Smooth muscle cell (in vitro differentiated cells): ENCODE results near the gene HHIPL1. TPM values are rescaled to one million over a fixed set of nuclear protein-coding genes. Genes with fewer than 3 reads are reported as not detected.

Experiments used
- DNase-seq: peaks from one replicate; lab custom pipeline; 2025; ENCODE audit not compliant: unreplicated experiment; lab: John Stamatoyannopoulos, UW
- H2AFZ ChIP-seq: fragments of 200-600 bp; sonication (generic); 2 replicates; pipeline ENCODE4 v1.6.0; 2016; ENCODE audit warnings: antibody characterized with exemption, low read depth, mild to moderate bottlenecking
- H3F3A ChIP-seq: fragments of 200-600 bp; sonication (generic); 2 replicates; pipeline ENCODE4 v1.6.0; 2017; ENCODE audit warnings: antibody characterized with exemption, low read depth
- H3K27ac ChIP-seq: fragments of 200-600 bp; sonication (generic); 2 replicates; pipeline ENCODE4 v1.5.1; 2016; ENCODE audit warnings: low read depth, mild to moderate bottlenecking
- H3K27me3 ChIP-seq: fragments of 200-600 bp; sonication (generic); 2 replicates; pipeline ENCODE4 v1.6.1; 2016; ENCODE audit warnings: low read depth, mild to moderate bottlenecking
- H3K36me3 ChIP-seq: fragments of 200-600 bp; sonication (generic); 2 replicates; pipeline ENCODE4 v1.5.1; 2016; ENCODE audit warnings: low read depth
- H3K4me1 ChIP-seq: fragments of 200-600 bp; sonication (generic); 2 replicates; pipeline ENCODE4 v1.5.1; 2016; ENCODE audit warnings: low read depth
- H3K4me2 ChIP-seq: fragments of 200-600 bp; sonication (generic); 2 replicates; pipeline ENCODE4 v1.6.0; 2016; ENCODE audit warnings: mild to moderate bottlenecking
- H3K4me3 ChIP-seq: fragments of 200-600 bp; sonication (generic); 2 replicates; pipeline ENCODE4 v1.5.1; 2016; ENCODE audit warnings: mild to moderate bottlenecking
- H3K79me2 ChIP-seq: fragments of 200-600 bp; sonication (generic); 2 replicates; pipeline ENCODE4 v1.6.0; 2016; ENCODE audit warnings: low read depth, mild to moderate bottlenecking
- H3K9ac ChIP-seq: fragments of 200-600 bp; sonication (generic); 2 replicates; pipeline ENCODE4 v1.6.0; 2016; ENCODE audit warnings: low read depth
- H3K9me3 ChIP-seq: fragments of 200-600 bp; sonication (generic); replicated peaks from 2 replicates; pipeline ENCODE4 v1.5.1; 2016; ENCODE audit warnings: low read depth
- H4K20me1 ChIP-seq: fragments of 200-600 bp; sonication (generic); 2 replicates; pipeline ENCODE4 v1.6.0; 2016; ENCODE audit warnings: low read depth
- CTCF ChIP-seq: fragments of 200-600 bp; sonication (generic); IDR thresholded peaks from 2 replicates; pipeline ENCODE4 v1.5.1; 2017; ENCODE audit warnings: borderline replicate concordance, mild to moderate bottlenecking, antibody characterized with exemption; ENCODE audit not compliant: insufficient read depth, poor library complexity, severe bottlenecking
- WGBS: methylation state at CpG from one replicate; pipeline ENCODE4 v1.1.7; 2016; ENCODE audit warnings: low lambda C conversion rate; 5-methylcytosine and 5-hydroxymethylcytosine counted together
- polyA plus RNA-seq: library from polyadenylated mRNA; unstranded; fragments of >200 nt; fragmentation: Nextera tagmentation; extraction: Ambion mirVana; gene quantifications from 2 replicates; pipeline ENCODE4 v1.2.1, GENCODE V29; 2016
- total RNA-seq: library from RNA; depleted of rRNA; stranded (reverse); fragments of >200 nt; gene quantifications from 2 replicates; pipeline ENCODE4 v1.2.3, GENCODE V29; 2014

The HHIPL1 gene
- total and polyA plus RNA-seq, 2 experiments from 2014 or later = 9.6 to 11.9 TPM

- Histone ChIP-seq H3K27ac (no peak overlapping the region), H4K20me1 (no peaks in the 10 kb centered on the region), H3K4me2 (no peak overlapping the region), H2AFZ (no peak overlapping the region), H3K4me3 (no peak overlapping the region), H3K9ac (no peak overlapping the region), H3K9me3 (no peaks in the 10 kb centered on the region), H3K27me3 (no peaks in the 10 kb centered on the region), H3K4me1 (peaks cover 54% of the 10 kb centered on the region), H3K79me2 (no peaks in the 10 kb centered on the region), H3F3A (peaks cover 15% of the 10 kb centered on the region), H3K36me3 (no peaks in the 10 kb centered on the region)
- whole genome bisulfite sequencing = 82% methylated on average over 22 of the region's 27 CpGs
- no peak for TF ChIP-seq CTCF
- DNase-seq = no peak
These were observed 23.7 kb downstream of the HHIPL1 start for GRCh38 chr14:99668307-99669295.

- no peaks in the 10 kb centered on the region for H3K27me3 ChIP-seq
- H3K4me2 ChIP-seq = peak overlapping the region; percentile 33
- no peaks in the 10 kb centered on the region for H4K20me1 ChIP-seq
- no peak for DNase-seq
- peak overlapping the region; percentile 14 for H2AFZ ChIP-seq
- 65% methylated on average over 14 of the region's 14 CpGs for WGBS
- H3K79me2 ChIP-seq = no peaks in the 10 kb centered on the region
- H3K4me1 ChIP-seq = peaks cover 38% of the 10 kb centered on the region
- H3K27ac ChIP-seq = peak overlapping the region; percentile 23
- H3F3A ChIP-seq = peaks cover 6% of the 10 kb centered on the region
- no peaks in the 10 kb centered on the region for H3K9me3 ChIP-seq
- H3K36me3 ChIP-seq = no peaks in the 10 kb centered on the region
- H3K4me3 ChIP-seq = no peak overlapping the region
- peak overlapping the region; percentile 16 for H3K9ac ChIP-seq
- no peak for TF ChIP-seq CTCF
These were observed 25.7 kb downstream of the HHIPL1 start for GRCh38 chr14:99670361-99671234.

GRCh38 chr14:99671235-99672224 is 26.6 kb downstream of the HHIPL1 start:
- H3K9me3 ChIP-seq = no peaks in the 10 kb centered on the region
- H3K4me2 ChIP-seq = peak overlapping the region; percentile 33
- no peaks in the 10 kb centered on the region for H3K79me2 ChIP-seq
- H3K27me3 ChIP-seq = no peaks in the 10 kb centered on the region
- no peak overlapping the region for H3K9ac ChIP-seq
- H3K4me3 ChIP-seq = no peak overlapping the region
- WGBS = 47% methylated on average over 20 of the region's 20 CpGs
- no peak for TF ChIP-seq CTCF
- H4K20me1 ChIP-seq = no peaks in the 10 kb centered on the region
- no peaks in the 10 kb centered on the region for H3K36me3 ChIP-seq
- peak overlapping the region; percentile 23 for H3K27ac ChIP-seq
- H2AFZ ChIP-seq = peak overlapping the region; percentile 14
- H3F3A ChIP-seq = peaks cover 6% of the 10 kb centered on the region
- no peak for DNase-seq
- peaks cover 38% of the 10 kb centered on the region for H3K4me1 ChIP-seq
